SU-DHL-6 (cell line): Measurements from ENCODE around the gene ITGA7.

Experiments
- CTCF ChIP-seq: fragments of 200-600 bp; sonication (generic); IDR thresholded peaks from one replicate; pipeline ENCODE4 v1.5.1; 2017; ENCODE audit warnings: antibody characterized with exemption, mild to moderate bottlenecking, low read length, moderate library complexity; ENCODE audit not compliant: insufficient read depth, poor library complexity, severe bottlenecking
- EZH2phosphoT487 ChIP-seq: fragments of 200-600 bp; sonication (generic), shearing (Covaris generic); conservative IDR thresholded peaks from 2 replicates; pipeline ENCODE4 v1.6.1; 2018; ENCODE audit warnings: mild to moderate bottlenecking, antibody characterized with exemption, low read length, moderate library complexity, mixed read lengths

- TF ChIP-seq CTCF, result no peak
- TF ChIP-seq EZH2phosphoT487, result no peak
These were observed 12.4 kb downstream of the ITGA7 start for GRCh38 chr12:55695349-55695748.
